Osteoblast (primary cell): ENCODE results near the gene MXRA7. TPM values are rescaled to one million over a fixed set of nuclear protein-coding genes. Genes with fewer than 3 reads are reported as not detected.
A peak's percentile ranks its signal among the peaks of the same experiment; 100 is the strongest.

Experiments
- DNase-seq: peaks from one replicate; pipeline ENCODE4 v3.0.0; 2011; ENCODE audit warnings: low spot score, mixed read lengths; ENCODE audit not compliant: insufficient read length; ENCODE audit errors: missing footprints
- H2AFZ ChIP-seq: 2 replicates; pipeline ENCODE4 v1.6.0; 2011; ENCODE audit warnings: mild to moderate bottlenecking, low read length
- H3K27ac ChIP-seq: 2 replicates; pipeline ENCODE4 v1.5.1; 2011; ENCODE audit warnings: mild to moderate bottlenecking, low read depth, low read length, moderate library complexity
- H3K27me3 ChIP-seq: 2 replicates; pipeline ENCODE4 v1.6.0; 2012; ENCODE audit warnings: mild to moderate bottlenecking, control low read depth, inconsistent platforms, low read length, moderate library complexity; ENCODE audit not compliant: insufficient read depth
- H3K36me3 ChIP-seq: 2 replicates; pipeline ENCODE4 v1.5.1; 2011; ENCODE audit warnings: mild to moderate bottlenecking, low read length, control low read depth, moderate library complexity; ENCODE audit not compliant: insufficient read depth
- H3K4me1 ChIP-seq: 2 replicates; pipeline ENCODE4 v1.5.1; 2011; ENCODE audit warnings: mild to moderate bottlenecking, low read length, control low read depth, moderate library complexity; ENCODE audit not compliant: insufficient read depth
- H3K4me2 ChIP-seq: 2 replicates; pipeline ENCODE4 v1.6.0; 2011; ENCODE audit warnings: mild to moderate bottlenecking, low read length; ENCODE audit not compliant: insufficient read depth
- H3K4me3 ChIP-seq: fragments of 200-600 bp; sonication (generic); 3 replicates; pipeline ENCODE4 v1.5.1; 2012; ENCODE audit warnings: mild to moderate bottlenecking, low read length, inconsistent platforms; ENCODE audit not compliant: insufficient read depth
- H3K79me2 ChIP-seq: 2 replicates; pipeline ENCODE4 v1.6.0; 2012; ENCODE audit warnings: mild to moderate bottlenecking, low read length, control low read depth, inconsistent platforms; ENCODE audit not compliant: insufficient read depth
- H3K9me3 ChIP-seq: 2 replicates; pipeline ENCODE4 v1.5.1; 2011; ENCODE audit warnings: low read depth, low read length, control low read depth
- H4K20me1 ChIP-seq: 2 replicates; pipeline ENCODE4 v1.6.0; 2012; ENCODE audit warnings: mild to moderate bottlenecking, low read length, control low read depth; ENCODE audit not compliant: insufficient read depth
- CTCF ChIP-seq: IDR thresholded peaks from 2 replicates; pipeline ENCODE4 v1.5.1; 2011; ENCODE audit warnings: mild to moderate bottlenecking, low read depth, low read length, moderate library complexity; ENCODE audit errors: extremely low read depth
- total RNA-seq: library from RNA; depleted of rRNA; stranded (reverse); fragments of >200 nt; gene quantifications from 2 replicates; pipeline ENCODE4 v1.2.3, GENCODE V29; 2012

Gene MXRA7
- total RNA-seq, 1 donor: 352 TPM

GRCh38 chr17:76716146-76716838 is 5.5 kb upstream of the MXRA7 start:
- Histone ChIP-seq H3K27me3 (no peaks in the 10 kb centered on the region), H3K4me2 (peak overlapping the region; percentile 76), H4K20me1 (peaks cover 15% of the 10 kb centered on the region), H3K4me1 (peaks cover 35% of the 10 kb centered on the region), H3K36me3 (peaks cover 69% of the 10 kb centered on the region), H3K27ac (peak overlapping the region; percentile 100), H2AFZ (no peak overlapping the region), H3K4me3 (peak overlapping the region; percentile 51), H3K9me3 (no peaks in the 10 kb centered on the region), H3K79me2 (peaks cover 48% of the 10 kb centered on the region)
- peak; percentile 96 for DNase-seq
- no peak for TF ChIP-seq CTCF

- H3K36me3 ChIP-seq: peaks cover 61% of the 10 kb centered on the region
- peak overlapping the region; percentile 100 for H3K27ac ChIP-seq
- no peak overlapping the region for H2AFZ ChIP-seq
- no peaks in the 10 kb centered on the region for H3K27me3 ChIP-seq
- H3K79me2 ChIP-seq: peaks cover 43% of the 10 kb centered on the region
- peaks cover 38% of the 10 kb centered on the region for H3K4me1 ChIP-seq
- no peak for DNase-seq
- peaks cover 16% of the 10 kb centered on the region for H4K20me1 ChIP-seq
- TF ChIP-seq CTCF: no peak
- peak overlapping the region; percentile 16 for H3K4me2 ChIP-seq
- H3K9me3 ChIP-seq: no peaks in the 10 kb centered on the region
- H3K4me3 ChIP-seq: no peak overlapping the region
Measured at GRCh38 chr17:76715496-76715830, 4.7 kb upstream of the MXRA7 start.

GRCh38 chr17:76714822-76715495 is 4.2 kb upstream of the MXRA7 start:
- peak; percentile 59 for DNase-seq
- Histone ChIP-seq H3K4me2 (no peak overlapping the region), H3K27me3 (no peaks in the 10 kb centered on the region), H3K4me1 (peaks cover 38% of the 10 kb centered on the region), H4K20me1 (peaks cover 16% of the 10 kb centered on the region), H3K27ac (peak overlapping the region; percentile 100), H3K4me3 (no peak overlapping the region), H3K79me2 (peaks cover 42% of the 10 kb centered on the region), H2AFZ (no peak overlapping the region), H3K36me3 (peaks cover 56% of the 10 kb centered on the region), H3K9me3 (no peaks in the 10 kb centered on the region)
- TF ChIP-seq CTCF: peak; percentile 89

- H3K4me3 ChIP-seq: no peak overlapping the region
- no peak for DNase-seq
- H3K27ac ChIP-seq: peak overlapping the region; percentile 100
- H3K4me1 ChIP-seq: peaks cover 42% of the 10 kb centered on the region
- peaks cover 21% of the 10 kb centered on the region for H4K20me1 ChIP-seq
- no peak overlapping the region for H3K4me2 ChIP-seq
- no peak overlapping the region for H2AFZ ChIP-seq
- no peaks in the 10 kb centered on the region for H3K9me3 ChIP-seq
- peaks cover 50% of the 10 kb centered on the region for H3K36me3 ChIP-seq
- no peak for TF ChIP-seq CTCF
- peaks cover 48% of the 10 kb centered on the region for H3K79me2 ChIP-seq
- no peaks in the 10 kb centered on the region for H3K27me3 ChIP-seq
Measured at GRCh38 chr17:76714336-76714735, 3.6 kb upstream of the MXRA7 start.
